Ovary (tissue), 9 donors: ENCODE data around the gene CCNQ. TPM values are rescaled to one million over a fixed set of nuclear protein-coding genes. Genes with fewer than 3 reads are reported as not detected.

Experiments
- DNase-seq, 5 donors: peaks; one replicate each; pipeline ENCODE4 v3.0.0-alpha.2; 2019 to 2020
- H3K27ac ChIP-seq, 2 donors: fragments of 200-600 bp; one replicate each; pipeline versions ENCODE4 v1.5.1 to v1.8.0; 2019 to 2022
- H3K27me3 ChIP-seq: fragments of 200-600 bp; one replicate; pipeline ENCODE4 v1.8.0; 2022
- H3K36me3 ChIP-seq: fragments of 200-600 bp; sonication (generic); one replicate; pipeline ENCODE4 v1.5.1; 2019
- H3K4me1 ChIP-seq: one replicate; pipeline ENCODE4 v1.8.1; 2013; ENCODE audit warnings: mild to moderate bottlenecking, moderate library complexity; ENCODE audit not compliant: insufficient read depth
- H3K4me3 ChIP-seq: fragments of 200-600 bp; sonication (generic); one replicate; pipeline ENCODE4 v1.5.1; 2017
- H3K9me3 ChIP-seq, 2 donors: fragments of 200-600 bp in 1 of 2; sonication (generic) in 1 of 2; one replicate each; pipeline versions ENCODE4 v1.5.1 to v1.8.1; 2013 to 2019; ENCODE audit warnings: mild to moderate bottlenecking in 1 of 2, moderate library complexity in 1 of 2
- EP300 ChIP-seq: sonication (generic); formaldehyde crosslinking; IDR thresholded peaks from one replicate; pipeline ENCODE4 v1.6.1; 2017; ENCODE audit warnings: antibody characterized with exemption
- POLR2A ChIP-seq: fragments of 450-650 bp; IDR thresholded peaks from one replicate; pipeline ENCODE4 v1.6.1; 2017; ENCODE audit warnings: antibody characterized with exemption, mild to moderate bottlenecking, moderate library complexity
- WGBS, 3 donors: extraction: QIAGEN DNeasy Blood & Tissue Kit in 1 of 3; methylation state at CpG; one replicate each; pipeline versions ENCODE4 v1.1.5 to v1.1.7; 2013 to 2017; 5-methylcytosine and 5-hydroxymethylcytosine counted together
- intact Hi-C, 4 donors: fragments of 100-400 bp; cut with DNase I; formaldehyde crosslinking; loops; one replicate each; pipeline versions ENCODE4 v1.11.0 to v1.15.1; 2022 to 2023
- polyA plus RNA-seq, 2 donors: library from polyadenylated mRNA; stranded (reverse); fragments of 200-250 nt in 1 of 2; fragments of 350-450 nt in 1 of 2; fragmentation: Illumina TruSeq in 1 of 2; extraction: RNeasy Lipid Tissue Mini Kit (QIAGEN cat#74804) in 1 of 2; gene quantifications; one replicate each; pipeline ENCODE4 v1.2.3, GENCODE V29; 2013 to 2014
- total RNA-seq, 7 donors: library from RNA; depleted of rRNA in 2 of 7; stranded (reverse); fragments of >200 nt in 2 of 7; fragmentation: NEBNext Ultra II Directional in 3 of 7; extraction: Animal tissue kit (Norgen Biotek cat#: 25700) in 3 of 7; gene quantifications; one replicate each; pipeline versions ENCODE4 v1.1.0 to v1.2.4, GENCODE V29; 2016 to 2023
- TF ChIP-seq, protein P1 (sequence below), 3 donors: fragments of 450-650 bp in 2 of 3; fragments of 200-600 bp in 1 of 3; IDR thresholded peaks; one replicate each; pipeline versions ENCODE4 v1.5.1 to v1.8.0; 2016 to 2022; ENCODE audit warnings: antibody characterized with exemption in 3 of 3, mild to moderate bottlenecking in 1 of 3
- donor health status: DM: no; HTN: no; CAD: no; lungs with moderate emphysema.
- donor health status: DM: no; HTN: no; CAD: no.
- donor health status: Bipolar disorder and iron deficiency.
- donor health status: DM: yes; HTN: yes; CAD: no.
- donor health status: DM: no; HTN: no; CAD: no.
- donor health status: DM: yes; HTN: yes; CAD: no.

The CCNQ gene
- total and polyA plus RNA-seq, 9 donors, result 15.5 to 23.8 (median 19.3) TPM

DNA sequence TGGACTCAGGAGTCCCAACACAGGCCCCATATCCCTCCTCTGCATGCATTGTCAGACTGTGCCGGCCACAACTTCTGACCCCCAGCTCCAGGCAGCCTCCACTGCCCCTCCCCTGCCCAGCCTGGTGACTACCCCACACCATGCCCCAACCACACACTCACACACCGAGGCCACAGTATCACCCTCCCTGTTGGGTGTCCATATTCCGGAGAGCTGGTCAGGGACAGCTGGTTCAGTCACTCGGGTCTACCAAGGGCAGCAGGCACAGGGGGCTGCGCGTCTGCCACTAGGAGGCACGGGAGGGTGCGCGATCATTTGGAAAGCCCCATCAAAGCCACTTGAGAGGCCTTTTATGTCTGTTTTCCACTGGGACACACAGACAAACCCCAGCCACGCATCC is 26.3 kb downstream of the CCNQ start:
- intact Hi-C loops, result no loop called here
- no peak for TF ChIP-seq POLR2A
- no peak for TF ChIP-seq EP300
- TF ChIP-seq, protein P1, sequence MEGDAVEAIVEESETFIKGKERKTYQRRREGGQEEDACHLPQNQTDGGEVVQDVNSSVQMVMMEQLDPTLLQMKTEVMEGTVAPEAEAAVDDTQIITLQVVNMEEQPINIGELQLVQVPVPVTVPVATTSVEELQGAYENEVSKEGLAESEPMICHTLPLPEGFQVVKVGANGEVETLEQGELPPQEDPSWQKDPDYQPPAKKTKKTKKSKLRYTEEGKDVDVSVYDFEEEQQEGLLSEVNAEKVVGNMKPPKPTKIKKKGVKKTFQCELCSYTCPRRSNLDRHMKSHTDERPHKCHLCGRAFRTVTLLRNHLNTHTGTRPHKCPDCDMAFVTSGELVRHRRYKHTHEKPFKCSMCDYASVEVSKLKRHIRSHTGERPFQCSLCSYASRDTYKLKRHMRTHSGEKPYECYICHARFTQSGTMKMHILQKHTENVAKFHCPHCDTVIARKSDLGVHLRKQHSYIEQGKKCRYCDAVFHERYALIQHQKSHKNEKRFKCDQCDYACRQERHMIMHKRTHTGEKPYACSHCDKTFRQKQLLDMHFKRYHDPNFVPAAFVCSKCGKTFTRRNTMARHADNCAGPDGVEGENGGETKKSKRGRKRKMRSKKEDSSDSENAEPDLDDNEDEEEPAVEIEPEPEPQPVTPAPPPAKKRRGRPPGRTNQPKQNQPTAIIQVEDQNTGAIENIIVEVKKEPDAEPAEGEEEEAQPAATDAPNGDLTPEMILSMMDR (IDR thresholded peaks at IDR 0.05), result no peak
- Histone ChIP-seq H3K36me3 (no peaks in the 10 kb centered on the region), H3K4me1 (no peaks in the 10 kb centered on the region), H3K4me3 (no peak overlapping the region), H3K27ac (no peak overlapping the region), H3K27me3 (no peaks in the 10 kb centered on the region), H3K9me3 (no peaks in the 10 kb centered on the region)
- DNase-seq, result no peak
- 90 to 91% (median 90%) methylated on average over 10 of the region's 10 CpGs for WGBS, 3 donors

DNA sequence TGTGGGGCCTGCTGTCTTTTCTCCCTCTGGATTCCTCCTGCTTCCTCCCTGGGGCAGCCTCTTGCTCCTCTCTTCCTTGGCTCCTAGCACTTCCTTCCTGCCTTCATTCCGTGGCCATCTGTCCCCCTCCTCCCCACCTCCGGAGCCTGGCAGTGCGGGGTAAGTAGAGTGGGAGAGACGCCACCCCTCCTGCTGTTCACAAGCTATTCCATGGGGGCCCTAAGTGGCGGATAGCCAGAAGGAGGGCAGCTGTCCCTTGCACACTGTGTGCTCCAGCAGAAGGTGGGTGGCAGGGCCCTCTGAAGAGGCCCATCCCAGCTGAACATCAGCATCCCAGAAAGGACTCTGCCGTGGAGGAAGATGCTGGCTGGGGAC is 27.4 kb downstream of the CCNQ start:
- intact Hi-C loops, result no loop called here

DNA sequence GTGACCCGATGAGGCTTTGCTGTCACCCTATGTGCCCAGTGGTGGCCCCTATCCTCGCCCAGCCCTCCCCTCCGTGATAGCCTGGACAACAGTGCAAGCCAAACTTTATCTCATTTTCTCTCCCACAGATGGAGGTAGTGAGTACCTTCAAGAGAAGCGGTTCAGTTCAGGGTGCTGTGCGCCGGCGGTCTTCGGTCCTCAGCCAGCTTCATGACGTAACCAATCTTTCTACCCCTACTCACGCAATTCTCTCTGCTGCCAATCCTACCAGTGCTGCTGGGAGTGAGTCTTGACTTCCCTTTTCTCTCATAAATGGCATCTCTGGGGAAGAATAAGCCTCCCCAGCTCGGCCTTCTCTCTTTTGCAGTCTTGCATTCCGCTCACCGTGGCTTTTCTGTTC is 29.5 kb downstream of the CCNQ start:
- no peak overlapping the region for H3K4me3 ChIP-seq
- TF ChIP-seq POLR2A (no peak), EP300 (no peak)
- TF ChIP-seq, protein P1 (IDR thresholded peaks at IDR 0.05), result no peak
- no peaks in the 10 kb centered on the region for H3K27me3 ChIP-seq
- H3K4me1 ChIP-seq, result no peaks in the 10 kb centered on the region
- H3K27ac ChIP-seq, result no peak overlapping the region
- H3K36me3 ChIP-seq, result no peaks in the 10 kb centered on the region
- WGBS, 3 donors, result 86 to 90% (median 86%) methylated on average over 13 of the region's 13 CpGs
- DNase-seq, result no peak
- intact Hi-C loops, result no loop called here
- H3K9me3 ChIP-seq, result no peaks in the 10 kb centered on the region

More for the DNA sequence above, 27.4 kb downstream of the CCNQ start:
- WGBS, 3 donors, result 71 to 79% (median 72%) methylated on average over 6 of the region's 6 CpGs
- Histone ChIP-seq H3K4me3 (no peak overlapping the region), H3K9me3 (no peaks in the 10 kb centered on the region), H3K4me1 (no peaks in the 10 kb centered on the region), H3K27me3 (no peaks in the 10 kb centered on the region), H3K27ac (no peak overlapping the region), H3K36me3 (no peaks in the 10 kb centered on the region)
- no peak for DNase-seq
- TF ChIP-seq EP300 (no peak), POLR2A (no peak)
- TF ChIP-seq, protein P1 (IDR thresholded peaks at IDR 0.05), result no peak

DNA sequence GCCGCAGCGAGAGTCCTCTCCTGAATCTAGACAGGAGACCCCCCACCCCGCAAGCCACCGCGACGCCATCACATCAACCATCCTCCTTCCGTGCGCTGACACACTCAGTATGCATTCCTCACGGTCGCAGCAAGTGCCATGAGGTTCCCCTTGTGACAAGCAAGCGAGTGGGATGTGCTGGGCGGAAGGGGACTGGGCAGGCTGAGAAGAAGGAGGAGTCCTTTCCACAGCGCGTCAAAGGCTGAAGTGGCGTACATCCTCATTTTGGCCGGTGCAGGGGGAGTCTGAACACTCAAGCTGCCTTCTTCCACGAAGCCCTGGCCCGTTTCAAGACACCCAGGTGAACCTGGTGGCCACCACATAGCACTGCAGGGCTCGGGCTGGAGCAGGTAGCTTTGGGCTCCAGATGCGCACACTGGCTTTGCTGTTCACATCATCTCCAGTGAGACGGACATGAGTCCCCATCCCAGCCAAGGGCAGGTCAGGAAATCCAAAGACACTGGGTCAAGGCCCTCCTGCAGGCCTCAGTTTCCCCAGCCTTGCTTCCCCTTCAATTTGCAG is 30.4 kb downstream of the CCNQ start:
- H3K27me3 ChIP-seq, result no peaks in the 10 kb centered on the region
- H3K4me3 ChIP-seq, result no peak overlapping the region
- DNase-seq, result no peak
- TF ChIP-seq, protein P1 (IDR thresholded peaks at IDR 0.05), result no peak
- no peak for TF ChIP-seq EP300
- TF ChIP-seq POLR2A, result no peak
- WGBS, 3 donors, result 79 to 86% (median 82%) methylated on average over 21 of the region's 21 CpGs
- intact Hi-C loops, result no loop called here
- no peaks in the 10 kb centered on the region for H3K36me3 ChIP-seq
- no peak overlapping the region for H3K27ac ChIP-seq
- no peaks in the 10 kb centered on the region for H3K9me3 ChIP-seq
- H3K4me1 ChIP-seq, result no peaks in the 10 kb centered on the region
